HG02840 (cell line): ENCODE data around the gene ESYT1.
A peak's percentile ranks its signal among the peaks of the same experiment; 100 is the strongest.
"Not testable (repeated sequence)": the region's sequence is repeated elsewhere in the genome, so short reads cannot be mapped to it uniquely, and the experiment has no call there.

Experiments
- ATAC-seq: cut with Tn5 transposase; IDR thresholded peaks from one replicate; pipeline ENCODE4 v1.9.1; 2021; ENCODE audit warnings: mild to moderate bottlenecking, moderate library complexity, moderate number of reproducible peaks; ENCODE audit not compliant: unreplicated experiment, low FRiP score

The ESYT1 gene

DNA sequence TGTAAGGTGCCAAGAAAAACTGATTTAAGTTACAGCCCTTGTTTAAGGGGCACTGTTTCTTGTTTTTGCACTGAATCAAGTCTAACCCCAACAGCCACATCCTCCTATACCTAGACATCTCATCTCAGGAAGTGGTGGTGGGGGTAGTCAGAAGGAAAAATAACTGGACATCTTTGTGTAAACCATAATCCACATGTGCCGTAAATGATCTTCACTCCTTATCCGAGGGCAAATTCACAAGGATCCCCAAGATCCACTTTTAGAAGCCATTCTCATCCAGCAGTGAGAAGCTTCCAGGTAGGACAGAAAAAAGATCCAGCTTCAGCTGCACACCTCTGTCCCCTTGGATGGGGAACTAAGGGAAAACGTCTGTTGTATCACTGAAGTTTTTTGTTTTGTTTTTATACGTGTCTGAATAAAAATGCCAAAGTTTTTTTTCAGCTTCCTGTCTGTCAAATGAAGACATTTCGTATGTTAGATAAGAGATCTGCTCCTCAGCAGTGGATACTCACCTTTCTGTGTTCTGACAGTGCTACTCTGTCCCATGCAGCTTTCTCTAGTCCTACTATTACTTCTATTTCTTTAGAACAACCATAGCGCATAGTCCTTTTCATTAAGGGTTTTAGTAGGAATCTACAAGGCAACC, 24.9 kb upstream of the ESYT1 start:
- no peak for ATAC-seq

DNA sequence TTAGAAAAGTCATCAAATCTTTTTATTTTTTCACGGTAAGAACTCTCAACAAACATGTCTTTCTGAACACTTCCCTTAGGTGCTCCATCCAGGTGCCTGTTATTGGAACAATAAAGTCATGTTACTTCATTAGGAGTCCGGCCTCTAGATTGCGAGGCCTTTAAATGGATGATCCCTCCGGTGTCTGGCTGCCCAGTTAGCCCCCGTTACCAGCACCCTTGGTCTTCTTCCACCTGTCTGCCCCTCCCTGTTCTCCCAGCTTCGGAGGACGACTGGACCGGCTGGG, 24.3 kb upstream of the ESYT1 start:
- no peak for ATAC-seq

DNA sequence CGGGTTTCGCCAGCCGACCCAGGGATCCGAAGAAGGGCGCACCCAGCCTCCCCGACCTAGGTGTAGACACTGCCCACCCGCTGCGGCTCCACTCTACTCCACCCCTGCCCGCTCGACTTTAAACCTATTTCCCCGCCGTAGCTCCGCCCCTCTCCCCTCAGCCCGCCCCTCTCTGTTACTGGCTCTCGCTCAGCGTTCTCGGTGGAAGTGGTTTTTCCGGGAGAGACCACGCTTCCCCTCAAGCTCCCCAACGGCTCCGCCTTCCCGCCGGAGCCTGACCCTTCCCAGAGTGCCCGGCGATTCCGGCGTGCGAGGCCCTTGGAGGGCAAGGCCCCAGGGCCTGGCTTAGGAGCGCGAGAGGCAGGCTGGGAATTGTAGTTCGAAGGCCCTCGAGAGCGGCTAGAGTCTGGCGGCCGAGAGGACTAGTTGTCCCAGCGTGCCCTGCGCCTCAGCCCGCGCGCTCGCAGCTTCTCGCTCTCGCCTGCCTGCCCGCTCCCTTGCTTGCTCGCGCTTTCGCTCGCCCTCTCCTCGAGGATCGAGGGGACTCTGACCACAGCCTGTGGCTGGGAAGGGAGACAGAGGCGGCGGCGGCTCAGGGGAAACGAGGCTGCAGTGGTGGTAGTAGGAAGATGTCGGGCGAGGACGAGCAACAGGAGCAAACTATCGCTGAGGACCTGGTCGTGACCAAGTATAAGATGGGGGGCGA, 23.8 kb upstream of the ESYT1 start, which contains the start of gene PA2G4:
TSS of gene PA2G4 (plus strand) at position 451 of the 706 bp plus-strand sequence. CDS start at position 630, 179 bp downstream.
- peak; percentile 92 for ATAC-seq

DNA sequence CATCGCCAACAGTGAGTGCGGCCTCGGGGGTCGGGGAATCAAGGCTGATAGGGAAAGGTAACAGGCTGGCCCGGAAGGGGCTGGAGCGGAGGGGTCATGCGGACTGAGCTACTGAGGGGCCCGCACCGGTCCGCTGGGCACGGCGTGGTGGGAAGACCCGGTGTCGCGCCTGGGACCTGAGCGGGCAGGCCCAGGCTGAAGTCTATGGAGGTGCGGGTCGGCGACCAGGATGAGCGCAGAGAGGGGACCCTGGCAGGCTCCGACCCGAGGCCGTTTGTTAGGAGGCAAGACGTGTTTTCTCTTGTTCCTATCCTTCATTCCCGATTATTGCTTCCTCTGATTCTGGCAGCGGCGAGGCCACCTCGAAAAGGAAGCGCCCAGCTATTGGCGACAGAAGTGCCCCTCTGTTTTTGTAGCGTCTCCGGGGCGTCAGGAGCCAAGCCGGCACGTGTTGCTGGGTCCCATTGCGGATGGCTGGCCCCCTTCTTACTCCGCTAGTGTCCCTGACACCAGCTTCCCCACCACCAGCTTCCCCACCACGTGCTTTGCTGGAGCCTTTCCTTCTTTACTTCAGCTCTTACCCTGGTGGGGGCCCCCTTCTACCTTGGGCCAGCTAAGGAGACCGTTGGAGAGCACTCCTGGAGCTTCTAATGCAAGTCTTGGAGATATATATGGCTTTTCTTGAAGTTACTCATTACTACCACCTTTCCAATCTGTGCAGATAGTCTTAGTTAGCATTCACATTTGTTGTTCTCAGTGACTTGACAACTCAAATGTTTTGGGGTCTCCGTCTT, 23.1 kb upstream of the ESYT1 start:
- no peak for ATAC-seq

DNA sequence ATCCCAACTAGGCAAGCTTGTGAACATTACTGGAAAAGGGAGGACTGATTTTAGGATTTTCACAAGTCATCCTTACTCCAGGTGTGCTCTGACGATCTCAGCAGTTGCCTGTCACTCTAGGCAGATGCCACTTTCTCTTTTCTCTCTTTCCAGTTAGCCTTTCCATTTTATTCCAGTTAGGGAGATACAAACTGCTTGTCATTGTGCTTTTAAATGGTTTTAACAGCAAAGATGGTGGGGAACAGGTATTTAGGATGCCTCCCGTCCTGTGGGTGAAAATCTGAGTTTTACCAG, 22.5 kb upstream of the ESYT1 start:
- no peak for ATAC-seq

DNA sequence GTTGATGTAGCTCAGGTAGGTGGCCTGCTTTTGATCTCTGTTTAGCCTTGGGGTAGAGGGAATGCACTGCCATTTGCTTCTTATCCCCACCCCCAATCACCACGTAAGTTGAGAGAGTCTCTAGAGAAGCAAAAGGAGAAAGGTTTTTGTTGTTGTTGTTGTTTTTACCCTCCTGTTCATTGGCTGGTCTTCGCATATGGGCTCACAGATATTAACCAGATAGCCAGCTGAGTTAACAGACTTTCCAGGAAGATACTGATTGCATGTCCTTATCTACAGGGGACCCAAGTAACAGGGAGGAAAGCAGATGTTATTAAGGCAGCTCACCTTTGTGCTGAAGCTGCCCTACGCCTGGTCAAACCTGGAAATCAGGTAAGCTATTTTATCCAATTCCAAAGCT, 20.8 kb upstream of the ESYT1 start:
- no peak for ATAC-seq

DNA sequence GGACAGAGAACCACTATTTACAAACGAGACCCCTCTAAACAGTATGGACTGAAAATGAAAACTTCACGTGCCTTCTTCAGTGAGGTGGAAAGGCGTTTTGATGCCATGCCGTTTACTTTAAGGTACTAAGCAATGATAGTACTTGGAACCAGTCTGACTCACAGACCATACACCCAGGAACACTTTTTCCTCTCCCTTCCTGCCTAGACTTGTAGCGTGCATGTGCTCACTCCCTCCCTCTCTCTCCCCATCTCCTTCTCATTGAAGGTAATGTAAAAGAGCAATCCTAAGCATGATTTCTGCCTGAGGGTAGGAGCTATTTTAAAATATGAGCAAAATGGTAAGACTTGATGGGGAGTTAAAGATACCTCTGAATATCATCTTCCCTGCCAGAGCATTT, 17.5 kb upstream of the ESYT1 start:
- no peak for ATAC-seq

DNA sequence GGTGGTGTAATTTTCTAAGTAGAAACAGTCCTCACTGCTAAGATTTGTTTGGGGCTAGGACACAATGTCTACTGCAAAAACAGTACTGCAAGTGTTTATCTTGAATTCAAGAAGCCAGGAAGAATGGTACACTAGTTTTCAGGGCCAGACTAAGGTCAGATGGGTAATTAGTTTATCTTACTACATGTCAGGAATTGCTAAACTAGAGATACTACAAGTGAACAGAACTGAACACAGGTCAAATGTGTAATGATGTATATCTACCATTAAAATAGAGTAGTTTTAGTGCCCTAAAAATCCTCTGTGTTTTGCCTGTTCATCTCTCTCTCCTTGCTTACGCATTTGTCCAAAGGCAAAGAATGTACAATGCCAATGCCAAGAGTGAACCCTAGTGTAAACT, 14.0 kb upstream of the ESYT1 start:
- ATAC-seq = no peak

DNA sequence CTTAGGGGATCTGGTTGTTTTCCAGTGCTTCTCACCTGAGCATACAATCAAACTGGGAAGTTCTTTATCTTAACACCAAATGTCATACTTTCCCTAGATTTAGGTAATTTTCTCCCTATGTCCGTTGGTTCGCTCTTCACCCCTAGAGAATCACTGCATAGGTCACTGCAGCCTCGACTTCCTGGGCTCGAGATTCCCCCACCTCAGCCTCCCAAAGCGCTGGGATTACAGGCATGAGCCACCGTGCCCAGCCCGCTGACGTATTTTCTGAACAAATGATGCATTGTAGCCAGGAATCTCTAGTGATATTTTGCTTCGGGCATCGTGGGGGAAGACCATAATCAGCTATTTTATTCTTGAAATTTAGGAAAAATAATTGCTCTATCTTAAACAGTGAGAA, 12.7 kb upstream of the ESYT1 start:
- ATAC-seq = no peak

DNA sequence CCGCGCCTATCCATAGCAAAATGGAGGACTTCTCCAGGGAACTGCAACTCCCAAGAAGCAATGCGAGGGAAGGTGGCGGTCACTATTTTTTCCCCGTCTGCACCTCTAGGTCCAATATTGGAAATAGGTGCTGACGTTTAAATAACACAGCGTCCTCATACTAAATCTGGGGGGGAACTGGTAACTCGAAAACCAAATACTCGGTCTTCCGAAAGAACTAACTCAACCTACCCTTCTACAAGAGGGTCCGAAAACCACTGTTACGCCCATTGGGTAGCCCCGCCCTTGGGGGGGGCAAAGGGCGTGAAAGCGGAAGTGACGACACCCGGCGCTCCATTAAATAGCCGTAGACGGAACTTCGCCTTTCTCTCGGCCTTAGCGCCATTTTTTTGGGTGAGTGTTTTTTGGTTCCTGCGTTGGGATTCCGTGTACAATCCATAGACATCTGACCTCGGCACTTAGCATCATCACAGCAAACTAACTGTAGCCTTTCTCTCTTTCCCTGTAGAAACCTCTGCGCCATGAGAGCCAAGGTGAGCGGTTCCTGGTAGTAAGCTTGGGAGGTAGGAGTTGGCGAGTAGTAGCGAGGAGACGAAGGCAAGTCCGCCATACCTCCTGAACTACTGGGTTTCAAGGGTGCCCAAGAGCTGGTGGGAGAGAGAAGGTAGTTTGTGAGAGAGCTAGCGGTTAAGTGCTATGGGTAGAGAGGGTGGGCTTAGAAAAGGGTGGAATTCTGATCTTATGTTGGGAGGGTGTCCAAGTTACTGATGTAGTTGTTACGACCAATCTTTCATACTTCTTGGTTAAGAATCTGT, 11.6 kb upstream of the ESYT1 start, which contains the start of gene RPL41:
TSS of gene RPL41 (plus strand) at position 367 of the 815 bp plus-strand sequence.
- peak; percentile 45 for ATAC-seq

DNA sequence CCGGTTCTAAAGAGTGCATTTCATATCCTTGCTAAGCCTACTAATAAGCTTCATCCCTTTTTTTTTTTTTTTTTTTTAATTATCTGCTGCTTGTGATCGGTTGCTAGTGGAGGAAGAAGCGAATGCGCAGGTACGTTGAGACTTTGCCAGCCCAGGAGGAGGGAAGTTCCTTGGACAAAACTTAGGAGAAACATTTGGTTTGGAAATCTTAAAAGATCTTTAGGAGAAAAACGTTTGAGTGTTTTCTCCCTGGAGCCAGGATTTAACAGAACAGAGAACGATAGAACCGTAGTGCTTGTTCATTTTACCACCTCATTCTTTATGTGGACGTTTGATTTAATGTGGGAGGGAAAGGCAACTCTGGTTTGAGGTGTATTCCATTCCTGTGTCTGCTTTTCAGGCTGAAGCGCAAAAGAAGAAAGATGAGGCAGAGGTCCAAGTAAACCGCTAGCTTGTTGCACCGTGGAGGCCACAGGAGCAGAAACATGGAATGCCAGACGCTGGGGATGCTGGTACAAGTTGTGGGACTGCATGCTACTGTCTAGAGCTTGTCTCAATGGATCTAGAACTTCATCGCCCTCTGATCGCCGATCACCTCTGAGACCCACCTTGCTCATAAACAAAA, 10.9 kb upstream of the ESYT1 start:
- not testable (repeated sequence) for ATAC-seq

DNA sequence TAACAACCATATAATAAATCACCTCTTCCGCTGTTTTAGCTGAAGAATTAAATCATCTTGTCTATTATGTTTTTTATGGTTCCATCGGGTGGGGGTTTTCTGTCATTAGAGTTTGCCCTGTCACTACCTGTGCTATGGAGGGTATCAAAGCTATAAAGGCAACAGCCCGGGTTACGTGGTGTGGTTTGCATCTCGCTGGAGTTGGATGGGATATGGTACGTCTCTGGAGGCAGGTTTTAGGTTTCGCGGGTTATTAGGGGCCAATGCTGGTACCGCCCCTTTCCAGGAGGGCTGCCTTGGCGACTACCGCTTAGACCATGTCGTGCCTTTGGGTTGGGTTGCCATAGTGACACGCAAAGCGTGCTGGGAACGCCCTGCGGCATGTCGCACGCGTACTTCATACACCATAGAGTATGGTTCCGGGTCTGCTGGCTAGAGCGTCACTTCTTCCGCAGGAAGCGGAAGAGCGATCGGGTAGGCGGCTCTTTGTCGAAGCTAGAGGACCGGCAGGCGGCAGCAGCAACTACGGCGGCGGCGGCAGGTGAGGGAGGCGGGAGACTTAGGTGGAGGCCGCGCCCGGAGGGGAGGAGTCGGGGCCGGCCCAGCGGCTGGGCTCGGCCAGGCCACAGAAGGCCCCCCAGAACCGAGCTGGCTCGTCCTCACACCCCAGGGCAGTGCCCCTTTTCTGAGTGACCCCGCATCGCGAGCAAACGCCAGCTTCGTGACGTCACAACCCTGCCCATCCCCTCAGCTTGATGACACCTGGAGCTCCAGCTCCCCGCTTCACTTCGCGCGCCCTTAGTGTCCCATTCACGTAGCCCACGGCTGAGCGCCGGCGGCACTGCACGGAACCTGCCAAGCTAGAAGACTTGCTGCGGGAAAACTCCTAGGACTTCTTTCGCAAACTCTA, 10.0 kb upstream of the ESYT1 start, which contains the start of gene ZC3H10:
TSS of gene ZC3H10 (plus strand) at position 489 of the 910 bp plus-strand sequence. CDS start 2,297 bp downstream, outside the sequence.
- peak; percentile 78 for ATAC-seq

DNA sequence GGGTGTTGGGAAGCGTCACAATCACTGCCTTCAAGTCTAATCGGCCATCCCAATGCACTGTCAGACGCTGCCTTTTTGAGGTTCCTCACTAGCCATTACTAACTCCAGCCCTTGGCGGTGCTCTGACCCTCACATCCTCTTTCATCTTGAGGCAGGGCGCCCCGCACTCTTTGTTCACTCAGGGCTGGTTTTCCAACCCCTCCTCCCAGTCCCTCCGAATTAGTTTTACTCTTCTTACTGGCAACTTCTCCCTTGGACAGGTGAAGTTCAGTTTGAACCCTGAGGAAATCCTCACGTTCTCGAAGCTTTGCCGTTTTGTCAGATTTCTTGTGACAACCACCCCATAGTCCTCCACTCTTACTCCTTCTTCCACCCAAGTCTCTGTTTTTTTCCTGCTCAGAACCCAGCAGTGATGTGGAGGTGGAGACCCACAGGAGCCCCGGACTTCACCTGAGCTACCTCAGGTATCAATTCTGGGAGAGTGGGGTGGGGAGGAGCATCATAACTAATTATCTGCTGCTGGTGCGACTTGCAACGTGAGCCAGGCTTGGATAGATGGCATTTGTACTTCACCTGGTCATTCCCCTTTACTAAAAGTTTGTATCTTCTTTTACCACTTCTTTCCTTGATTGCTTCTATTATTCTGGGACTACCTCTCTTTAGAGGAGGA, 9.2 kb upstream of the ESYT1 start:
- ATAC-seq = no peak

DNA sequence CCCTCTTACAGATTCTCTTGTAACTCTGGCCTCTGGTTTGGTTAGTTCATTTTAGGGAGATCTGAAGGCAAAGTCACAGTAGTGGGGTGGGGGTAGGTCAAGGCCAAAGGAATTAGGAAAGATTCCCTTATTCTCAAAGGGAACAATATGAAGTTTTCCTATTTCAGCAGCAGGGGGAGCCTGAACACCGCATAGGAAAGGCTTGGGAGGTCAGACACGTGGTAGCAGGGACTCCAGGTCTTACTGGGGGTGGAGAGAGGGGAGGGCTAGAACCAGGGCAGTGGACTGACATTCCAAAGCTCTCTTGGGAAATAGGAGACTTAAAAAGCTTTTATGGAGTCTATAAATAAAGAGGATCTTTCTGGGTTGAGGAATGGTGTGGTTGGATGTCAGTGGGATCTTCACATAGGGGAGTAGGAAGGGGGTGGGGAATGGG, 8.7 kb upstream of the ESYT1 start:
- ATAC-seq = no peak

DNA sequence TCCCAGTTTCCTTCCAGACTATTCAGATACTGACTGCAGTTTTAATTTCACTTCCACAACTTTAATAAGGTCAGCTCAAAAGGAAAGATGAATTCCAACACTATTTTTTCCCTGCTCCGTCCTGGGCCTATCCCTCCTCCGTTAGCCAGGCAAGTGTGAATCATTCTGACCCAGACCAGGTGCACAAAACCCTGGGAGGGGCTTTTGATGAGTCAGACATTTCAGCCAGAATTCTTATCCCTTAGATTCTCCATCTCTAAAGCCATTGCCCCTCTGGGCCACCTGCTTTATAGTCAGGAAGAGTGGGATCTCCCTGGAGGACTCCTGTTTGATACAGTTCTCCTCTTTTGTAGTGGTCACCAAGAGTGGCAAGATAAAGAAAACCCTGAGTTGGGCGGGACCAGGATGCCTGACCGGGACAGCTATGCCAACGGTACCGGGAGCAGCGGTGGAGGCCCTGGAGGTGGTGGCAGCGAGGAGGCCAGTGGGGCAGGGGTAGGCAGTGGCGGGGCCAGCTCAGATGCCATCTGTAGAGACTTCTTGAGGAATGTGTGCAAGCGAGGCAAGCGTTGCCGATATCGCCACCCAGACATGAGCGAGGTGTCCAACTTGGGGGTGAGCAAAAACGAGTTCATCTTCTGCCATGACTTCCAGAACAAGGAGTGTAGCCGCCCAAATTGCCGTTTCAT, 7.8 kb upstream of the ESYT1 start:
- no peak for ATAC-seq

DNA sequence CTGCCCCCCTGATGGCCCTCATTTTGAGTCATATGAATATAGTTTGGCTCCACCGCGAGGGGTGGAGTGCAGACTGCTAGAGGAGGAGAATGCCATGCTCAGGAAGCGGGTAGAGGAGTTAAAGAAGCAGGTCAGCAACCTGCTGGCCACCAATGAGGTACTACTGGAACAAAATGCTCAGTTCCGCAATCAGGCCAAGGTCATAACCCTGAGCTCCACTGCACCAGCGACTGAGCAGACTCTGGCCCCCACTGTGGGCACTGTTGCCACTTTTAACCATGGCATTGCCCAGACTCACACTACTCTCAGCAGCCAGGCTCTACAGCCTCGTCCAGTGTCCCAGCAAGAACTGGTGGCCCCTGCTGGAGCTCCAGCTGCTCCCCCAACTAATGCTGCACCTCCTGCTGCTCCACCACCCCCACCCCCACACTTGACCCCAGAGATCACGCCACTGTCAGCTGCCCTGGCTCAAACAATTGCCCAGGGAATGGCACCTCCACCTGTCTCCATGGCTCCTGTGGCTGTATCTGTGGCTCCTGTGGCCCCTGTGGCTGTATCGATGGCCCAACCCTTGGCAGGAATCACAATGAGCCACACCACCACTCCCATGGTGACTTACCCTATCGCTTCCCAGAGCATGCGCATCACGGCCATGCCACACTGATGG, 6.7 kb upstream of the ESYT1 start:
- ATAC-seq = no peak

DNA sequence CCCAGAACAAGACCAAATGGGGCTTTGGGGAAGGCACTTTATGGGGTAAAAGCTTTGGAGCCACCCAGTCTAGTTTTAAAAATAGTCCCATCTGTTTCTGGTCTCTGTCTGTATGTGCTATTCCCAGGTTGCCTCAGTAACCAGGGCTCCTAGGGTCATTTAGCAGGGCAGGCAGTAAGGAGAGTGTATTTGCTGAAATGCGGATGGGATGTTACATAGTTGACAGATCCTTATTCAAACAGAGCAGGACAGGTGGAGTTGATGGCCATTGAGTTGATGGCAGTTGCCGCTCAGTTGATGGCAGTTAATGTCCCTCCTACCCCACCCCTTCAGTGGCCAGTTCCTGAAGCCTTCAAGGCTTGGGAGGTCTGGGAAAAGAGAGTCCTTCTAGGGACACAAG, 5.4 kb upstream of the ESYT1 start:
- ATAC-seq = no peak

DNA sequence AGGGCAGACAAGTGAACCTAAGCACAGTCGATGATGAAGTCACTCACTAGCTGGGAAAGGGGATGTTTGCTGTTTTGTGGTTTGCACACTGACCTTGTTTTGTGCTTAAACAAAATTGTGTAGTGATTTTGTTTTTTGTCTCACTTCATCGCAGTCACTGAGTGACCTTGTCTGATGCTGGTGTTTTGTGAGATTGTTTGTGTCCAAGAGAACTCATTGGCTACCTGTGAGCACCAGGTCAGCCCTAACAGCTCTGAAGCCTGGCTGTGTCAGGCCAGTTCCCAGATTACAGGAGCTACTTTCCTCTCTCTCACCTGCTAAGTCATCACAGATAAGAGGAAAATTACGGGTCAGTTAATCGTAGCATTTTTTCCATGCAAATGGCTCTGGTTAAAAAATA, 3.9 kb upstream of the ESYT1 start:
- ATAC-seq = no peak
